ENCODE measurements around the gene AFTPH.

The AFTPH gene

GRCh38 chr2:64605991-64606478, 81.9 kb downstream of the AFTPH start:
- Histone ChIP-seq H3K27me3 (no peaks in the 10 kb centered on the region), H3K4me3 (no peak overlapping the region), H3K4me1 (peaks cover 0 to 28% (median 15%) of the 10 kb centered on the region in 4 donors), H3K9me3 (no peaks in the 10 kb centered on the region), H3K27ac (no peak overlapping the region), H3K36me3 (no peaks in the 10 kb centered on the region)
- DNase-seq, result no peak
- intact Hi-C loops (cut with DNase I; ENCODE audit: low total_unique reads), result no loop called here
- no peak for TF ChIP-seq CTCF (IDR thresholded peaks at IDR 0.05)

- Histone ChIP-seq H3K4me3 (peak overlapping the region; percentile 17 to 29), H3K9me3 (no peaks in the 10 kb centered on the region), H3K27me3 (no peaks in the 10 kb centered on the region), H3K27ac (peak overlapping the region in 1 of 2 donors; percentile 23), H3K4me1 (peaks cover 0 to 28% (median 15%) of the 10 kb centered on the region in 4 donors), H3K36me3 (no peaks in the 10 kb centered on the region)
- TF ChIP-seq CTCF (IDR thresholded peaks at IDR 0.05), result no peak
- intact Hi-C loops (cut with DNase I; ENCODE audit: low total_unique reads), result no loop called here
- DNase-seq, result peak; percentile 92 to 95
Observed at GRCh38 chr2:64606479-64607363, 82.6 kb downstream of the AFTPH start.

DNA sequence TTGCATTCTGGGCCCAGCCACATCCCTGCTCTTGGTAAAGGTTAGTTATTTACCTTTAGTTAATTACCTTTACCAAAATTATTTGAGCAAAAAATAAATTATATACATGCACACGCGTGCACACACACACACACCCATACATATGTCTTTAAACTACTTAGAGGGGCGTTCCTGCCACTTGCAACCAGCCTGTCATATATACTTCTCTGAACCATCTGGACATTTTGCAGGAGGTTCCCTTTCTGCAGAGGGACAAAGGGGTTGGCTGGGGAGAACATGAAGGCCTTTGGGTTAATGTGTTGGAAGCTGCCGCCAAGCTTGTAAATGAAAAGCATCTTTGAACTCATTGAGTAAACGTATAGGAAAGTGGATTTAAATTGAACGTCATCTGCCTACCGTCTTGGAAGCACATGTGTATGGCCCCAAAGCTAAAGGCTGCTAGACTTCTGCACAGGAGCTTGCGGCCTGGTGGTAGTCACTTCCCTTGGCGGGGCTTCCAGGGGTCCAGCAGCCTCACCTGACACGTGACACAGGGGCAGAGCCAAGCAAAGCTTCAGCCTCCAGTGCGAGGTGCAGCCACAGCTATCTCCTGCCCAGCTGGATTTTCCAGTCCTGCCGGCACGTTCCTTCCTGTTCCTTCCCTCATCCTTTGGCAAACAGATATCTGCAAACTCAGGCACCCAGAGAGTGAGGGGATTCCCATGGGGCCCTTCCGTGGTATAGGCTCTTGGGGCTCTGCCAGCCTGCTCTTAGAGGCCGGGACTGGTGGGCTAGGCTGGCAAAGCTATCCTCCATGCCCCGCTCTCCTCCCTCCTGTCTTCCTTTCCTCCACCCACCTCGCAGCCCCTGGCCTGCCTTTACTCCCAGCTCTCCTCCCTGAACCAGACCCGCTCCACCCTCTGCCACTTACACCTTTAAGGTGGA, 83.5 kb downstream of the AFTPH start:
- intact Hi-C loops (cut with DNase I; ENCODE audit: low total_unique reads), result no loop called here
- no peak overlapping the region for H3K27ac ChIP-seq
- H3K27me3 ChIP-seq, result no peaks in the 10 kb centered on the region
- no peaks in the 10 kb centered on the region for H3K36me3 ChIP-seq
- DNase-seq, result no peak
- H3K9me3 ChIP-seq, result no peaks in the 10 kb centered on the region
- TF ChIP-seq CTCF (IDR thresholded peaks at IDR 0.05), result no peak
- H3K4me1 ChIP-seq, result peaks cover 0 to 28% (median 15%) of the 10 kb centered on the region in 4 donors
- no peak overlapping the region for H3K4me3 ChIP-seq

DNA sequence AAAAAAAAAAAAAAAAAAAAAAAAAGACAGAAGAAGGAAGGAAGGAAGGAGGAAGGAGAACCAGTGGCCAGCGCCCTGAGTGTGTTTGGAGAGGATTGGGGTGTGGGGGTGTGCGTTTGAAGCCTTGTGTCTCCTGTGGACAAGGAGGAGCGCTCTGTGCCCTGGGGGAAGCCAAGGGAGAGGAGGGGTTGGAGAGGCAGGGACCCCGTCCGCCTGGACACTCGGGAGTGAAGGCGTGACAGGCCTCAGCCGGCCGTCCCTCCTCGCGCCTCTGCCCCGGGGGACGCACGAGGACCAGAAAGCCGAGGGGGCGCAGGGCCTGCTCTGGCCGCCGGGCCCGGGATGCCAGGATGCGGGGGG, 84.7 kb downstream of the AFTPH start:
- H3K4me3 ChIP-seq, result peak overlapping the region; percentile 52 to 53
- intact Hi-C loops (cut with DNase I; ENCODE audit: low total_unique reads), result no loop called here
- DNase-seq, result no peak
- TF ChIP-seq CTCF (IDR thresholded peaks at IDR 0.05), result no peak
- H3K27me3 ChIP-seq, result no peaks in the 10 kb centered on the region
- no peaks in the 10 kb centered on the region for H3K36me3 ChIP-seq
- H3K4me1 ChIP-seq, result peaks cover 0 to 37% (median 22%) of the 10 kb centered on the region in 4 donors
- H3K9me3 ChIP-seq, result no peaks in the 10 kb centered on the region
- H3K27ac ChIP-seq, result peak overlapping the region in 1 of 2 donors; percentile 36

DNA sequence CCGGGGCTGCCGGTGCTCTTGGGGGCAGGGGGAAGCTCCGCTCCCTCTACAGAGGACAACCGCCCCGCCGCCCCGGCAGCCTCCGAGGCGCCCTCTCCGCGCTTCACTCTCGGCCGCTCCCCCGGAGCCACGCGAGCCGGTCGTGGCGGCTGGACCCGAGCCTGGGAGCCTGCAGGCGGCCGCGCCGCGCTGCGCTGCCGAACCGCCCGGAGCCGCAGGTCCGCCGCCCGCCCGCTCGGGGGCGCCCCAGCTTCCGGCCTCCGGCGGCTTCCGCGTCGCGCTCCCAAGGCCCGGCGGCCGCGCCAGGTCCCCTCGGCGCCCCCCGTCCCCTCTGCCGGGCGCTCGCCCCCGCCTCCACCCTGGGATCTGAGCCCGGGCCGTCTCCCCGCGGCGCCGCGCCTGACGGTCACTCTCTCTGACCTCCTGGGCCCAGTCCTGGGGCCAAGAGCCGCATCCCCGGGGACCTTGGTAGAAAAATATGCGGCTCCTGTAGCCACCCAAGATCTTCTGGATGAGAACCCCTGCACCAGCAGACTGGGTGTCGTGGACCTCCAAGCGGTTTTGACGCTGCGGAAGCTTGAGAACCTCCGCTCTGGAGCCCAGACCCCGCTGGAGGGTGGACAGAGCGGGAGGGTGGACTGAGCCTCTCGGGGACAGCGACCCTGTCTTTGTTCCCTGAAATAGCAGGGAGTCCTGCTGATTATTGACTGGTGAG, 85.3 kb downstream of the AFTPH start:
- peak overlapping the region; percentile 52 to 53 for H3K4me3 ChIP-seq
- H3K4me1 ChIP-seq, result peaks cover 0 to 37% (median 22%) of the 10 kb centered on the region in 4 donors
- no peaks in the 10 kb centered on the region for H3K36me3 ChIP-seq
- peak overlapping the region; percentile 35 to 36 for H3K27ac ChIP-seq
- peak in 1 of 2 donors; percentile 76 for DNase-seq
- H3K27me3 ChIP-seq, result no peaks in the 10 kb centered on the region
- TF ChIP-seq CTCF (IDR thresholded peaks at IDR 0.05), result peak in 1 of 2 experiments; percentile 61
- intact Hi-C loops (cut with DNase I; ENCODE audit: low total_unique reads), result no loop called here
- H3K9me3 ChIP-seq, result no peaks in the 10 kb centered on the region

All from tibial artery (tissue), 4 donors.